Measurements from ENCODE around the gene ACSL3.
A peak's percentile ranks its signal among the peaks of the same experiment; 100 is the strongest.
"Not testable (repeated sequence)": the region's sequence is repeated elsewhere in the genome, so short reads cannot be mapped to it uniquely, and the experiment has no call there.

The ACSL3 gene

DNA sequence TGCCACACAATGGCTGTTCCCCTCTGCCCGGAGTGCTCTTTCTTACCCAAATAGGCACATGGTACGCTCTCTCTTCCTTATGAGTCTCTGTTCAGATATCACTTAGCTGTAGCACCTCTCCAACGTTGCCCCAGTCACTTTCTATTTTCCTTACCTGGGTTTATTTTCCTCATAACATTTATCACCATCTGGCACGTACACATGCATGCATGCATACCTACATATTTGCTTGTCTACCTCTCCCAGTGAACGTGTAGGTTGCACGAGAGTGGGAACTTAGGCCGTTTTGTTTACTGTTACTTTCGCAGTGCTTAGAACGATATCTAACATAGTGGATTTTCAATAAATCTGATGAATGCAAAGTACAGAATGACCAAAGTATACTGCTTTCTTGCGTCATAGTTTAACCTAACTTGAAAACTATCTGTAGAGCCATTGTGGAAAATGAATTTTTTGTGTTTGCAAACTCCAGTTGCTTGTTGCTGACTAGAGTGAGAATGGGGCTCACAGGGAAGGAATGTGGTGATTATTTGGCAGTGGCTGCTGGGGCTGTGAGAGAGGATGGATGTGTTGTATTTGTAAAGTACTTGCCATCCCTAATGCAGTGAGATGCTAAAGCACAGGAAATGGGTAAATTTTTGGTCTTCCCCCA, 47.1 kb downstream of the ACSL3 start:
- ATAC-seq (no peak), DNase-seq (ENCODE audit: low spot score in 2 of 2) (no peak)
- Mint-ChIP-seq H3K4me1 (peaks cover 23% of the 10 kb centered on the region), H3K9me3 (no peaks in the 10 kb centered on the region), H3K4me3 (no peak overlapping the region), H3K36me3 (peaks cover 36% of the 10 kb centered on the region), H3K27ac (no peak overlapping the region)

DNA sequence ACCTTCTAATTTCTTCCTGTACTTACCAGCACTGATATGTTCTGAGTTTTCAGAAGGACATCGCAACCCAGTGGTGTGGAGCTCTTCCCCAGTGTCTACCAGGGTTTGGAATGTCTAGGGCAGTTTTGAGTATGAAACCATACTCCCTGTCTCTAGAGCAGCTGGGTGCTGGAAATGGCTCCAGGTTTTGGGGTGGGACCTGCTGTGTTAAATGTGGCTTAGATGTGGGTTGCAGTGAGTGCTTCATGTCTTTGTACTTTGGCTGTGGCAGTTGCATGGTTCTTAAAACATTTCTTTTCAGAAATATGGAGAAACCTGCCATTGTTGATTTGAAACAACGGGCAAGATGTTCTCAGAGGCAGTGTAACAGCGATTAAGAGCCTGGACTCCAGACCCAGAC, 48.5 kb downstream of the ACSL3 start:
- H3K4me1 Mint-ChIP-seq: peaks cover 34% of the 10 kb centered on the region
- H3K36me3 Mint-ChIP-seq: peaks cover 36% of the 10 kb centered on the region

DNA sequence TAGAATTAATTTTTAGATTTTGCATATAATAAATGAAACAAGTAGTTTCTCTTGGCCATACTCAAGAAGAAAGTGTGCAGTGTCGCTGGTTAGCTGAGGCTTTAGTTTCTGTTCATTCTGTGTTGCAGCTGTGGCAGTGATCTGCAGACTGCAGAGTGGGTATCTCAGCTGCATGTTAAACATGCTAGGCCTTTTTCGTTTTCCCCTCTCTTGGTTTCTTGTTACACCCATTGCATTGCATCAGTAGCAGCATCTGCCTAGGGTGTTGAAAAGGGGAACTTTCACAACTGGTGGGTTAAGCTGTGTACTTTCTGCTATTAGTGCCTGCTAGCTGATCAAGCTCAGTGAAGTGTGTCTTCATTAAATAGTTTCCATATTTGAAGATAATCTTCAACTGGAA, 51.3 kb downstream of the ACSL3 start:
- DNase-seq (ENCODE audit: low spot score in 2 of 2) (no peak), ATAC-seq (peak; percentile 40)
- Mint-ChIP-seq H3K9me3 (no peaks in the 10 kb centered on the region), H3K36me3 (peaks cover 44% of the 10 kb centered on the region), H3K27ac (no peak overlapping the region), H3K4me3 (no peak overlapping the region), H3K4me1 (peaks cover 20% of the 10 kb centered on the region)

More for the DNA sequence above, 48.5 kb downstream of the ACSL3 start:
- Mint-ChIP-seq H3K9me3 (no peaks in the 10 kb centered on the region), H3K27ac (no peak overlapping the region), H3K4me3 (no peak overlapping the region)
- no peak for DNase-seq (ENCODE audit: low spot score in 2 of 2)
- ATAC-seq: no peak

DNA sequence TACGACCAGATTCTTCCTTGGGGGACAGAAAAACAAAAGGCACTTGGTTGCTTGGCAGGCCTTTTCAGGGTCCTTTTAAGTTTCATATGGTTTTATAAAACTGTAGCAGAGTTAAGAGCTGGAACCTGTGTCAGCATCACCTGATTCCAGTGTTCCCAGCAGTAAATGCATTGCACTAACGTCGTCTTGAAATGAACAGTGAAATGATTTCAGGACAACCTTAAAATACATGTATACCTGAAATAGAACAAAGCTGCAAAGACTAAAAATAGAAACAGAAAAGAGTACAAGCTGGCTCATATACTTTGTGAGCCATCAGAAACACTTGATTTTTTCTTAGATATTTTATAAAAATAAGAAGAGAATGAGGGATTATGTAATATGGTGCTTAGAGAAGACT, 51.9 kb downstream of the ACSL3 start:
- Mint-ChIP-seq H3K4me3 (no peak overlapping the region), H3K27ac (no peak overlapping the region), H3K4me1 (peaks cover 17% of the 10 kb centered on the region), H3K36me3 (peaks cover 44% of the 10 kb centered on the region), H3K9me3 (no peaks in the 10 kb centered on the region)
- DNase-seq (ENCODE audit: low spot score in 2 of 2) (no peak), ATAC-seq (no peak)

DNA sequence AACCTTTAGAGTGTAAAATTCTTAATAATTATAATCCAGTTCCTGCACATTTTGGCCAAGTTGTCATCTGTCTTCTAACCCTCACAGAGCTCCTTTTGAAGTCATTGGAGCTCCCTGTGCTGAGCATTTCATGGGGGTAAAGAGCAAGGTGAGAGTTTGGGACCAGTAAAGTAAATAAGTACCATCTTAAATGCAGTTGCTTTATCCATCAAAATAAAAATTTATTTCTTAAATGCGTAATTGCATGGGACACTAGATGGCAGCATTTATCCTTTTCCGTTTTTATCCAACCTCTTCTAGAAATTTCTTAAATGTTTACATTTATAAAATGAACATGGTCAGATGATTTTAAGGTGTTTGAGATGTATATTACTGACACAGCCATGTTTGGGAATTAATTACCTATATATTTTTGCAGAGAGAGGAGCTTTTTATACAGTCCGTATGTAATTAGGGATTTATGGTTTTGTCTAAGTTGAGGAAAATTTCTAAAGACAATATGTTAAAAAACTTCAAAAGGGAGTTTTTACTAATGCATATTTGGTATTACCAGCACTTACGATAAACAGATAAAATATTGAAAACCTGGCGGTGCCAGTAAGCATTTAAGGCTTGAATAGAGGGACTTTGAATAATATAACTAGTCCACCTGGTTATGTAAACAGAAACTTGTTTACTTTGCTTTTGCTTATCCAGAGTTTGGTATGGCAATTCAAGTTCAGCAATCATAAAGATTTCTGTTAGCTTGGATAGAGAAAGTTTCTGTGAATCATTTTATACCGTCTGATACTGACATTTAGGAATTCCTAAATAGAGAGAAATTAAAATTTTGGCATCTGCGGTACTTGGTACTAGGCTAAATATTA, 54.5 kb downstream of the ACSL3 start:
- Mint-ChIP-seq H3K4me1 (peaks cover 20% of the 10 kb centered on the region), H3K27ac (no peak overlapping the region), H3K9me3 (no peaks in the 10 kb centered on the region), H3K4me3 (no peak overlapping the region), H3K36me3 (peaks cover 32% of the 10 kb centered on the region)
- DNase-seq (ENCODE audit: low spot score in 2 of 2) (no peak), ATAC-seq (no peak)

DNA sequence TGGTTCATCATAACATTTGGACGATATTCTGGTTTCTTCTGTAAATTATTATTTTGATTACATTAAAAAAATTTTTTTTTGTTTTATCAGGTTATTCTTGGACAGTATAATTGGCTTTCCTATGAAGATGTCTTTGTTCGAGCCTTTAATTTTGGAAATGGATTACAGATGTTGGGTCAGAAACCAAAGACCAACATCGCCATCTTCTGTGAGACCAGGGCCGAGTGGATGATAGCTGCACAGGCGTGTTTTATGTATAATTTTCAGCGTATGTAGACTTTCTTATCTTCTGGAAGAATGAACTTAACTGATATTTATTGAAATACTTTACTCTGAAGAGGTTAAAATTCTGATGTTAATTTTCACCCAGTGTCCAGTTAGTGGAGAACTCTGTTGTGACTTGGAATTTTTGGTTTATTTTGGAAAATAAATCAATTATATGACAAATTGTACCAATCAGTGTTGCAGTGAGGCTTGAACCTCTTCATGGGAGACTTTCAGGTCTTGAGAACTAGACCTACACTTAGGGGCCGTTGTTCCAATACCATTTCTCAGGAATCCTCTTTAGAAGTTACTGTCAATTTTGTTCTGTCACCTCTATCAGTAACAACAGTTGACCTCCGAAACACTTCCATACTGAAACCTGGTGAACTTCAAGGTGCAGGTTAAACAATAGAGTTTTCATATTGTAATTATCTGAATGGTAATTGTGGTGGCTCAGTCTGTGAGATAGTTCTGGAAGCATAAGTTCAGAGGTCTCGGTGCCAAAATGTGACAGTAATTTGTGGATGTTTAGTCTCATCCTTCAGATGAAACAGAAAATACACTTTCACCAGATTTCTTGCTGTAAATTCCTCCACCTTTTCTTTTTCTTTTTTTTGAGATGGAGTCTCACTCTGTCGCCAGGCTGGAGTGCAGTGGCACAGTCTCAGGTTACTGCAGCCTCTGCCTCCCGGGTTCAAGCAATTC, 55.7 kb downstream of the ACSL3 start:
- H3K4me3 Mint-ChIP-seq: no peak overlapping the region
- peaks cover 26% of the 10 kb centered on the region for H3K36me3 Mint-ChIP-seq
- DNase-seq (ENCODE audit: low spot score in 2 of 2) (no peak), ATAC-seq (no peak)
- no peaks in the 10 kb centered on the region for H3K9me3 Mint-ChIP-seq
- H3K4me1 Mint-ChIP-seq: peaks cover 20% of the 10 kb centered on the region
- H3K27ac Mint-ChIP-seq: no peak overlapping the region

DNA sequence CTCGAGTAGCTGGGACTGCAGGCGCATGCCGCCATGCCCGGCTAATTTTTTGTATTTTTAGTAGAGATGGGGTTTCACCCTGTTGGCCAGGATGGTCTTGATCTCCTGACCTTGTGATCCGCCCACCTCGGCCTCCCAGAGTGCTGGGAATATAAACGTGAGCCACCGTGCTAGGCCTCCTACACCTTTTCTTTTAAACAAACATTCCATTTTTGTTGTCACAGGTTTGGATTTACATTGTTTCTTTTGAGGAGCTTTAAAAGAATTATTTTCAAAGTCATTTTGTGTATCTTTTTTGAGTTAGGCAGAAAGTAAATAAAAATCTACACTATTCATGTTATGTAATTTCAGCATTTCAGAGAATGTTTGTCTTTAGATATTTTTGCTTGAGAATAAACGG, 56.4 kb downstream of the ACSL3 start:
- ATAC-seq; DNase-seq (ENCODE audit: low spot score in 2 of 2); H3K27ac Mint-ChIP-seq; H3K4me3 Mint-ChIP-seq; H3K9me3 Mint-ChIP-seq: not testable (repeated sequence)
- H3K4me1 Mint-ChIP-seq: peaks cover 20% of the 10 kb centered on the region
- H3K36me3 Mint-ChIP-seq: peaks cover 23% of the 10 kb centered on the region

DNA sequence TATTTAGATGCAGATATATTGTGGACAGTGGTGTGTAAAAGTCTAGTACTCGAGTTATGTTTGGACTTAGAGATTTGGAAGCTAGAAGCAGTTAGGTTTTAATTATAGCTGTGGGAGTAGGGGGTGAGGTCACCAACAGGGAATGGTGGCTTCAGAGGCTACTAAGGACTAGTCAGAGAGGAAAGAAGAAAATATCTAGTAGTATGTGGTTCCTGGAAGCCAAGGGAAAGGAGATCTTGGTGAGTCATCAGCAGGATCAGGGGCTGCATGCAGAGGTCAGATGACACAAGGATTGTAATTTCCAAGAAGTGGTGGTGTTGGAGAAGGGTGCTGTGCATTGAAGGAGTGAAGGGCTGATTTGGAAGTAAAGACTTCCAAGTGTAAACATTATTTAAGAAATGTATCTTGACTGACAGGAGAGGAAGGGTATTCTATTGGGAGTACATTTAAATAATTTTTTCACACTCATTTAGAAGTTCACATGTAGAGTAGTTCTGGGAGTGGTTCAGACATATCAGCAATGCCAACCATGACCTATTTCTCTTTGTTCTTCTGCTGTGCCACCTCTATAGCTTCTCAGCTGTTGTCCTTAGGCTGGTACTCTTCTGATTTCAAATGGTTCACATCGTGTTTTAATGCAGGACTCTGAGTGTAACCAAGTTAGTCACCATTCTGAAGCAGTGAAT, 59.1 kb downstream of the ACSL3 start:
- no peak overlapping the region for H3K4me3 Mint-ChIP-seq
- H3K36me3 Mint-ChIP-seq: peaks cover 41% of the 10 kb centered on the region
- DNase-seq (ENCODE audit: low spot score in 2 of 2) (no peak), ATAC-seq (no peak)
- H3K4me1 Mint-ChIP-seq: peaks cover 6% of the 10 kb centered on the region
- H3K9me3 Mint-ChIP-seq: no peaks in the 10 kb centered on the region
- no peak overlapping the region for H3K27ac Mint-ChIP-seq

DNA sequence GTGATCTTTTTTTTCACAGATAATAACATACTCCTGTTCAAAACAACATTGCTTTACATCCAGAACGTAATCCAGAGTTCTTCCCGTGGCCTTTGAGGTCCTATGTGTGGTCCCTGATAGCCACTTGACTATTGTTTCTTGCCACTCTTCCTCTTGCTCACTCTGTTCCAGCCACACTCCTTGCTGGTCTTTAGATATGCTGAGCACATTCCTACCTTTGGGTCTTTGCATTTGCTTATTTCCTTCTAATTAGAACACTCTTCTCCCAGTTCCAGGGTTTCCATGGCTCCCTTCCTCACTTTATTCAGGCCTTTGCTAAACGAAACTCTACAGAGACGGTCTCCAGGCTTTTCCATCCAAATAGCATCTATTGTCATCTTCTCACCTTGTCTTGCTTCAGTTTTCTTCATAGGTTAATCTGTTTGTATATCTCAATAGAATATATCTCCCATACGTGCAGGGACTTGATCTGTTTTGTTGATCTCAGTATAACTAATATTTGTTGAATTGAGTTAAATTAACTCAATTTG, 59.9 kb downstream of the ACSL3 start:
- Mint-ChIP-seq H3K4me3 (no peak overlapping the region), H3K4me1 (peaks cover 6% of the 10 kb centered on the region), H3K27ac (no peak overlapping the region), H3K36me3 (peaks cover 47% of the 10 kb centered on the region), H3K9me3 (no peaks in the 10 kb centered on the region)
- no peak for DNase-seq (ENCODE audit: low spot score in 2 of 2)
- no peak for ATAC-seq

DNA sequence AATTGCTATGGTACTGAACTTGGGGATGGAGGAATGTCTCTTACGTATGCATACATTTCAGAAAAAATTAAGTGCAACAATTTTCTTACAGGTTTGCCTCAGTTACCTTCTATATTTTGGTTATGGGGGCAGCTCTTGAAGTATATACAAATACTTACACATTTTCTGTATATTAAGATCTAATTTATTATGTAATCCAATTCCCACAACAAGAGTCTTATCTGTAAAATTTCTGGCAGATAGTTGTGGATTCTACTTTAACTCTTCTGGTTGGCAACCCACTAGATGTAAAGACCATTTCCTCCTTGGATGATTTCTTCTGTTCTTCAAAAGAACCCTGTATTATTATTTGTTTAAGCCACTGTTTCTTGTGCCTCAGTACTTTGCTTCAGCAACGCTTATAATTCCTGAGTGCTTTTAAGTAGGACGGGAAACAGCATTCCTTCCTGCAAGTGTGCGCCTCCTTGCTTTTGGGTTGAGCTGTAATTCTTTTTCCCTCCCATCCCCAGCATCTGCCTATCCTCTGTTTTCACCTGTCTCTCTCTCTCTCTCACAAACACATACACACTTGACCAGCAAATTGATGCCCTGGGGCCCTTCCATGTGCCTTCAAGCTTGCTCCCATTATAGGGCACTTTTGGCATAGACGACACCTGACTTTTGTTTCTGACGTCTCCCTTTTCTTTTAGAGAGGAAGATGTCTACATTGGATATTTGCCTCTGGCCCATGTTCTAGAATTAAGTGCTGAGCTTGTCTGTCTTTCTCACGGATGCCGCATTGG, 61.4 kb downstream of the ACSL3 start:
- H3K4me3 Mint-ChIP-seq: no peak overlapping the region
- H3K36me3 Mint-ChIP-seq: peaks cover 43% of the 10 kb centered on the region
- DNase-seq (ENCODE audit: low spot score in 2 of 2) (no peak), ATAC-seq (no peak)
- H3K4me1 Mint-ChIP-seq: peaks cover 6% of the 10 kb centered on the region
- H3K27ac Mint-ChIP-seq: no peak overlapping the region
- H3K9me3 Mint-ChIP-seq: no peaks in the 10 kb centered on the region

DNA sequence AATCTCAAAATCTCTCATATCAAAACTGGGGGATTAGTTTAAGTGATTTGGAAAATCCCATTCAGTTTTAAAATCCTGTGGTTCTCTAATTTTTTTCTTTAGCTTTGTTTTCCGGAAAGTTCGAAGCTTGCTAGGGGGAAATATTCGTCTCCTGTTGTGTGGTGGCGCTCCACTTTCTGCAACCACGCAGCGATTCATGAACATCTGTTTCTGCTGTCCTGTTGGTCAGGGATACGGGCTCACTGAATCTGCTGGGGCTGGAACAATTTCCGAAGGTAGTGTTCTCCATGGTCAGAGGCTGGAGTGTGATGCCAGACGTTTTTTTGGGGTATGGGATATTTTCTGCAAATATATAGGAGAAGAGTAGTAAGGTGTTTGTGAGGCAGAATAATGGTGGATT, 66.1 kb downstream of the ACSL3 start:
- no peaks in the 10 kb centered on the region for H3K4me1 Mint-ChIP-seq
- DNase-seq (ENCODE audit: low spot score in 2 of 2) (no peak), ATAC-seq (no peak)
- no peak overlapping the region for H3K4me3 Mint-ChIP-seq
- H3K27ac Mint-ChIP-seq: no peak overlapping the region
- no peaks in the 10 kb centered on the region for H3K9me3 Mint-ChIP-seq
- peaks cover 64% of the 10 kb centered on the region for H3K36me3 Mint-ChIP-seq

DNA sequence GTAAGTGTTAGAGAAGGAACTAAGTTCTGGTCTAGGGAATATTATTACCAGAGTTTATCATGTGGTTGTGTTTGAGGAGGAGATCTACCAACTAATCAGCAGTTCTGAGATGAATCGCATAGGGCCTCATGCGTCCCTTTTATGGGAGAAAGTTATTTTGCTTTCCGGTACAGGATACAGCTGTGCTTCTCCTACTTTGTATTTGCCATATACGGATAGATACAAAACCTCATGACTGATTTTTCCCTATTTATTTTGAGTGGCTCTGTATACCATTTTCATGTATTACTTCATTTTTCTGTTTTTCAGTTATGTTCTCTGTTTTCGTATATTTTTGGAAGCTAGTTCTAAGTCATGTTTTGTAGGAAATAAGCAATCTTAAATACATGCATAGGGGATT, 66.8 kb downstream of the ACSL3 start:
- Mint-ChIP-seq H3K36me3 (peaks cover 67% of the 10 kb centered on the region), H3K27ac (no peak overlapping the region), H3K4me1 (no peaks in the 10 kb centered on the region), H3K4me3 (no peak overlapping the region), H3K9me3 (no peaks in the 10 kb centered on the region)
- ATAC-seq (no peak), DNase-seq (ENCODE audit: low spot score in 2 of 2) (no peak)

DNA sequence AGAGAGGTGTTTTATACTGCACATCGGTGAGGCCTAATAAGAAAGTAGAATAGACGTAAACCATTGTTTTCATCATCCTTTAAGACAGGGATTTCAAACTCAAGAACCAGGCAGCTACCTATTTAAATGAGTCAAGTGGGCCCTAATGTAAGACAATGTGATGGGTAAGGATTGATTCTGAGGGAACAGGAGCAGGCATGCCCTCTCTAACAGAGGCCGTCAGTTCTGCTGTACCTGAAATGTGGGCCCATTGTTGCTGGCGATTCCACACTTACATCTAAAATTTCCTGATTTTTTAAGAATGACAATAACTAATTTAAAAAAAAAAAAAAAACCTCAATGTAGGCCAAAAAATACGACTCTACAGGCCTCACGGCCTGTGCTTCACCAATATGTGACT, 67.5 kb downstream of the ACSL3 start:
- Mint-ChIP-seq H3K27ac (no peak overlapping the region), H3K9me3 (no peaks in the 10 kb centered on the region), H3K4me3 (no peak overlapping the region), H3K4me1 (no peaks in the 10 kb centered on the region), H3K36me3 (peaks cover 66% of the 10 kb centered on the region)
- ATAC-seq (no peak), DNase-seq (ENCODE audit: low spot score in 2 of 2) (no peak)

DNA sequence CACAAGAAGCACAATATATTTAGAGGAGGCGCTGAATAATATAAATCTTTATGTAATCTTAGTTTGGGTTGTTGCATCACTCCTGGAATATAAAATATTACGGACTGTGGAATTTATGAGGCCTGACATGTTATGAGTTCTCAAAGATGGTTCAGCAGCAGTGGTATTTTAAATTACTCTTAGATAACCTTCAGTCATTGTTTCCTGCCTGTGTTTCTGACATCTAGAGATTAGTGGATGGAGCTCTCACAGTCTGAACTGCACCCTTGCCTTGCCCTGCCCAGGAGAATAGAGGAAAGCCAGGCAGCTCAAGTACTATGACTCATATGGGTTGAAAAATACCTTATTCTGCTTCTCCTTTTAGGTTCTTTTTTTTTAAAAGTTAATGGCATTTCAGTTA, 70.0 kb downstream of the ACSL3 start:
- Mint-ChIP-seq H3K9me3 (no peaks in the 10 kb centered on the region), H3K4me1 (no peaks in the 10 kb centered on the region), H3K4me3 (no peak overlapping the region), H3K27ac (no peak overlapping the region), H3K36me3 (peaks cover 69% of the 10 kb centered on the region)
- ATAC-seq (no peak), DNase-seq (ENCODE audit: low spot score in 2 of 2) (no peak)
